Panc1 (cell line): ENCODE results near the gene TBCD. TPM values are rescaled to one million over a fixed set of nuclear protein-coding genes. Genes with fewer than 3 reads are reported as not detected.

Experiments
- ATAC-seq: fragments of 200-7000 bp; cut with Tn5 transposase; 2 replicates; pipeline ENCODE4 v1.9.1; 2020; ENCODE audit warnings: mild to moderate bottlenecking, moderate library complexity
- BruUV-seq: library from RNA; stranded (reverse); fragments of 400-500 nt; replicated peaks from 2 replicates; lab custom pipeline; 2021; lab: Mats Ljungman, UMichigan
- CTCF ChIA-PET: fragments of 300-600 bp; sonication (Branson Sonifier 250); formaldehyde crosslinking; loops from one replicate; lab custom pipeline; 2022; ENCODE audit warnings: antibody characterized with exemption; lab: Charles Lee
- POLR2A ChIA-PET: fragments of 300-600 bp; sonication (Branson Sonifier 250); formaldehyde crosslinking; loops from one replicate; lab custom pipeline; 2022; ENCODE audit warnings: antibody characterized with exemption; lab: Charles Lee
- DNase-seq: peaks from one replicate; pipeline ENCODE4 v3.0.0-alpha.2; 2010; ENCODE audit warnings: low read depth, low spot score
- H3K27ac ChIP-seq: 2 replicates; pipeline ENCODE4 v1.5.1; 2011; ENCODE audit warnings: mild to moderate bottlenecking, low read length, inconsistent platforms
- H3K27me3 ChIP-seq: fragments of 200-500 bp; sonication (Bioruptor generic); 2 replicates; pipeline ENCODE4 v1.6.0; 2014; ENCODE audit warnings: low read length, inconsistent platforms; ENCODE audit not compliant: control insufficient read depth, insufficient read depth
- H3K36me3 ChIP-seq: fragments of 200-500 bp; sonication (Bioruptor generic); 2 replicates; pipeline ENCODE4 v1.5.1; 2014; ENCODE audit warnings: inconsistent platforms, mild to moderate bottlenecking, low read length, moderate library complexity; ENCODE audit not compliant: control insufficient read depth, insufficient read depth
- H3K4me1 ChIP-seq: 2 replicates; pipeline ENCODE4 v1.5.1; 2011; ENCODE audit warnings: inconsistent platforms, mild to moderate bottlenecking, low read length, moderate library complexity; ENCODE audit not compliant: control insufficient read depth, insufficient read depth
- H3K4me3 ChIP-seq, 2 experiments: 2 replicates each; pipeline ENCODE4 v1.5.1; 2011 to 2012; ENCODE audit warnings: low read depth in 2 of 2, low read length in 2 of 2, mild to moderate bottlenecking in 2 of 2, inconsistent platforms in 1 of 2, moderate library complexity in 1 of 2
- H3K9me3 ChIP-seq: fragments of 200-500 bp; sonication (Bioruptor generic); 2 replicates; pipeline ENCODE4 v1.5.1; 2014; ENCODE audit warnings: low read depth, mild to moderate bottlenecking, inconsistent platforms, low read length, moderate library complexity; ENCODE audit not compliant: control insufficient read depth, insufficient read depth
- CTCF ChIP-seq: fragments of 450-650 bp; IDR thresholded peaks from 2 replicates; pipeline ENCODE4 v1.5.1; 2017; ENCODE audit warnings: mild to moderate bottlenecking
- POLR2AphosphoS5 ChIP-seq: IDR thresholded peaks from 2 replicates; pipeline ENCODE4 v1.6.1; 2012; ENCODE audit warnings: mild to moderate bottlenecking, low read depth, low read length, moderate library complexity
- REST ChIP-seq, 2 experiments: IDR thresholded peaks; 2 replicates each; pipeline ENCODE4 v1.6.1; 2011 to 2012; ENCODE audit warnings: low read depth in 2 of 2, control low read depth in 1 of 2, low read length in 1 of 2, mild to moderate bottlenecking in 1 of 2, moderate library complexity in 1 of 2; ENCODE audit not compliant: insufficient read depth in 1 of 2
- SIN3A ChIP-seq: IDR thresholded peaks from 2 replicates; pipeline ENCODE4 v1.6.1; 2012; ENCODE audit warnings: low read depth, mild to moderate bottlenecking, low read length, moderate library complexity, borderline replicate concordance; ENCODE audit not compliant: insufficient read depth
- TCF7L2 ChIP-seq: IDR thresholded peaks from 2 replicates; pipeline ENCODE4 v1.6.1; 2011; ENCODE audit warnings: mild to moderate bottlenecking, low read depth, low read length, inconsistent platforms
- in situ Hi-C: cut with HindIII; loops from 2 replicates; pipeline ENCODE4 v1.10.0; 2016; ENCODE audit warnings: low sequenced_read_pairs, low pct_unique_long_range_greater_than_20kb
- intact Hi-C: fragments of 100-400 bp; cut with micrococcal nuclease; formaldehyde crosslinking; loops from one replicate; pipeline ENCODE4 v1.10.0; 2022; ENCODE audit not compliant: unreplicated experiment
- total RNA-seq: library from RNA; stranded (reverse); gene quantifications from one replicate; pipeline ENCODE4 v1.2.1, GENCODE V29; 2021; ENCODE audit not compliant: unreplicated experiment

Gene TBCD
- total RNA-seq, 1 experiment from 2014 or later = 186 TPM

- TF ChIP-seq CTCF = no peak
- TF ChIP-seq POLR2AphosphoS5 = no peak
- no peak for TF ChIP-seq SIN3A
- no peak for TF ChIP-seq REST (IDR thresholded peaks at IDR 0.05; ENCODE audit: insufficient read depth in 1 of 2, low read depth in 2 of 2, low read length in 1 of 2)
- no peak for TF ChIP-seq TCF7L2
- no peaks in the 10 kb centered on the region for H3K27me3 ChIP-seq
- CTCF ChIA-PET = no interaction called here
- no peaks in the 10 kb centered on the region for H3K4me1 ChIP-seq
- intact Hi-C loops = no loop called here
- H3K4me3 ChIP-seq = no peak overlapping the region
- POLR2A ChIA-PET = interaction anchor here (0.5 kb wide), 1 partner anchor 34 kb away, joined by 5 read pairs; no protein-coding TSS in a partner anchor
- H3K9me3 ChIP-seq = no peaks in the 10 kb centered on the region
- no peak for ATAC-seq
- BruUV-seq = no TSS peak
- H3K36me3 ChIP-seq = no peaks in the 10 kb centered on the region; the same call in 1 of the 2 replicates
- DNase-seq = no peak
- H3K27ac ChIP-seq = no peak overlapping the region
- in situ Hi-C loops = no loop called here
Observed at GRCh38 chr17:82837586-82838320, 85.9 kb downstream of the TBCD start.

- intact Hi-C loops = no loop called here
- Histone ChIP-seq H3K36me3 (no peaks in the 10 kb centered on the region; the same call in 1 of the 2 replicates), H3K9me3 (no peaks in the 10 kb centered on the region), H3K27me3 (no peaks in the 10 kb centered on the region), H3K27ac (no peak overlapping the region), H3K4me1 (no peaks in the 10 kb centered on the region), H3K4me3 (no peak overlapping the region)
- ATAC-seq = no peak
- in situ Hi-C loops = no loop called here
- TF ChIP-seq TCF7L2 = no peak
- no peak for TF ChIP-seq POLR2AphosphoS5
- no peak for TF ChIP-seq SIN3A
- TF ChIP-seq REST (IDR thresholded peaks at IDR 0.05; ENCODE audit: insufficient read depth in 1 of 2, low read depth in 2 of 2, low read length in 1 of 2) = no peak
- no peak for TF ChIP-seq CTCF
- ChIA-PET POLR2A (interaction anchor here (0.5 kb wide), 1 partner anchor 35 kb away, joined by 5 read pairs; no protein-coding TSS in a partner anchor), CTCF (no interaction called here)
- BruUV-seq = no TSS peak
- no peak for DNase-seq
Observed at GRCh38 chr17:82838386-82839063, 86.7 kb downstream of the TBCD start.
